GM12874 (cell line): ENCODE data around the gene TFF2.

Source experiments
- CTCF ChIP-seq: IDR thresholded peaks from 2 replicates; pipeline ENCODE4 v1.5.1; 2011; ENCODE audit warnings: low read depth, mild to moderate bottlenecking, control low read depth, low read length, moderate library complexity; ENCODE audit not compliant: insufficient read depth

The TFF2 gene

GRCh38 chr21:42383331-42383730, 32.5 kb upstream of the TFF2 start:
- no peak for TF ChIP-seq CTCF

- TF ChIP-seq CTCF, result no peak
Measured at GRCh38 chr21:42382915-42383314, 32.1 kb upstream of the TFF2 start.

GRCh38 chr21:42381347-42381984, 30.7 kb upstream of the TFF2 start:
- TF ChIP-seq CTCF, result peak; percentile 73

GRCh38 chr21:42379426-42380215, 28.8 kb upstream of the TFF2 start:
- TF ChIP-seq CTCF, result no peak

- TF ChIP-seq CTCF, result no peak
Measured at GRCh38 chr21:42378418-42378817, 27.6 kb upstream of the TFF2 start.

GRCh38 chr21:42377951-42378340, 27.2 kb upstream of the TFF2 start:
- no peak for TF ChIP-seq CTCF

- TF ChIP-seq CTCF, result no peak
Measured at GRCh38 chr21:42377211-42377950, 26.6 kb upstream of the TFF2 start.
